B cell (primary cell): ENCODE results near the gene TNFSF12. TPM values are rescaled to one million over a fixed set of nuclear protein-coding genes. Genes with fewer than 3 reads are reported as not detected.

Experiments
- ATAC-seq: fragments of 200-7000 bp; cut with Tn5 transposase; one replicate; pipeline ENCODE4 v1.10.0; 2021; ENCODE audit warnings: low read depth, mild to moderate bottlenecking, moderate number of reproducible peaks, moderate library complexity
- CTCF ChIA-PET: fragments of 350-600 bp; sonication (Branson Sonifier 250); formaldehyde crosslinking; loops from one replicate; lab custom pipeline; 2021; ENCODE audit warnings: antibody characterized with exemption, inconsistent platforms; lab: Charles Lee
- POLR2A ChIA-PET: fragments of 350-600 bp; sonication (Branson Sonifier 250); formaldehyde crosslinking; loops from one replicate; lab custom pipeline; 2021; ENCODE audit warnings: antibody characterized with exemption; lab: Charles Lee
- DNase-seq: peaks from one replicate; pipeline ENCODE4 v3.0.0; 2013
- H2AFZ ChIP-seq: 2 replicates; pipeline ENCODE4 v1.6.1; 2012; ENCODE audit warnings: mild to moderate bottlenecking, low read depth, low read length; ENCODE audit not compliant: insufficient read depth, poor library complexity, severe bottlenecking
- H3K27ac ChIP-seq, 2 donors: 1 replicate in 1 of 2; 2 replicates in 1 of 2; pipeline ENCODE4 v1.5.1; 2012 to 2013; ENCODE audit warnings: low read length in 2 of 2, mild to moderate bottlenecking in 2 of 2, moderate library complexity in 1 of 2
- H3K27me3 ChIP-seq, 4 experiments: fragments of 200-600 bp in 1 of 4; sonication (generic) in 1 of 4; replicated peaks in 1 of 4; 1 replicate in 2 of 4; 2 replicates in 2 of 4; pipeline versions ENCODE4 v1.6.1 to v1.7.0; 2013 to 2016; ENCODE audit warnings: low read length in 3 of 4, mild to moderate bottlenecking in 2 of 4, mixed read lengths in 1 of 4, moderate library complexity in 1 of 4; ENCODE audit not compliant: insufficient read depth in 4 of 4, control insufficient read depth in 3 of 4; ENCODE audit errors: control extremely low read depth in 1 of 4
- H3K36me3 ChIP-seq, 2 experiments: replicated peaks in 1 of 2; 1 replicate in 1 of 2; 2 replicates in 1 of 2; pipeline versions ENCODE4 v1.6.1 to v1.7.1; 2013; ENCODE audit warnings: low read length in 1 of 2; ENCODE audit not compliant: insufficient read depth in 2 of 2, control insufficient read depth in 1 of 2; ENCODE audit errors: control extremely low read depth in 1 of 2, extremely low read depth in 1 of 2
- H3K4me1 ChIP-seq, 2 donors: fragments of 200-600 bp in 1 of 2; sonication (generic) in 1 of 2; 1 replicate in 1 of 2; 2 replicates in 1 of 2; pipeline versions ENCODE4 v1.5.1 to v1.6.1; 2013 to 2017; ENCODE audit warnings: low read length in 2 of 2; ENCODE audit not compliant: control insufficient read depth in 2 of 2, insufficient read depth in 2 of 2
- H3K4me2 ChIP-seq: replicated peaks from 2 replicates; pipeline ENCODE3; 2012; ENCODE audit warnings: mild to moderate bottlenecking, low read depth, low read length; ENCODE audit not compliant: poor library complexity, severe bottlenecking
- H3K4me3 ChIP-seq, 5 experiments: fragments of 200-600 bp in 1 of 5; sonication (generic) in 1 of 5; 1 replicate in 3 of 5; 2 replicates in 2 of 5; pipeline versions ENCODE4 v1.5.1 to v1.7.0; 2011 to 2016; ENCODE audit warnings: low read length in 4 of 5, mild to moderate bottlenecking in 4 of 5, low read depth in 2 of 5, control low read depth in 1 of 5, moderate library complexity in 1 of 5; ENCODE audit not compliant: insufficient read depth in 1 of 5; ENCODE audit errors: control extremely low read depth in 1 of 5, extremely low read depth in 1 of 5
- H3K79me2 ChIP-seq: fragments of 200-600 bp; sonication (generic); one replicate; pipeline ENCODE4 v1.6.0; 2016; ENCODE audit warnings: low read length; ENCODE audit not compliant: control insufficient read depth, insufficient read depth
- H3K9ac ChIP-seq: fragments of 200-600 bp; sonication (generic); 2 replicates; pipeline ENCODE4 v1.6.1; 2017; ENCODE audit warnings: mild to moderate bottlenecking, low read length, moderate library complexity
- H3K9me3 ChIP-seq, 3 donors: one replicate each; pipeline versions ENCODE4 v1.6.1 to v1.7.1; 2013; ENCODE audit warnings: low read length in 2 of 3; ENCODE audit not compliant: control insufficient read depth in 2 of 3, insufficient read depth in 1 of 3; ENCODE audit errors: control extremely low read depth in 1 of 3
- H4K20me1 ChIP-seq: 2 replicates; pipeline ENCODE4 v1.6.0; 2012; ENCODE audit warnings: mild to moderate bottlenecking, low read length; ENCODE audit not compliant: insufficient read depth, control insufficient read depth, poor library complexity, severe bottlenecking
- H3K27ac Mint-ChIP-seq: one replicate; pipeline ENCODE4 v1.8.0; 2021; ENCODE audit warnings: mixed read lengths
- H3K27me3 Mint-ChIP-seq: one replicate; pipeline ENCODE4 v1.8.0; 2021; ENCODE audit warnings: mixed read lengths
- H3K4me1 Mint-ChIP-seq: one replicate; pipeline ENCODE4 v1.8.0; 2021; ENCODE audit warnings: mixed read lengths
- H3K4me3 Mint-ChIP-seq: one replicate; pipeline ENCODE4 v1.8.0; 2021; ENCODE audit warnings: mixed read lengths
- H3K9me3 Mint-ChIP-seq: one replicate; pipeline ENCODE4 v1.8.0; 2022; ENCODE audit warnings: mixed read lengths; ENCODE audit not compliant: insufficient read depth
- EZH2 ChIP-seq: IDR thresholded peaks from 2 replicates; pipeline ENCODE4 v1.6.1; 2012; ENCODE audit warnings: borderline replicate concordance, low read depth, mild to moderate bottlenecking, moderate library complexity, low read length; ENCODE audit not compliant: insufficient read depth, poor library complexity, severe bottlenecking
- WGBS: methylation state at CpG from one replicate; pipeline ENCODE4 v1.1.5; 2013; ENCODE audit warnings: missing lambda C conversion rate; ENCODE audit not compliant: insufficient coverage; 5-methylcytosine and 5-hydroxymethylcytosine counted together
- intact Hi-C: fragments of 100-400 bp; cut with micrococcal nuclease; formaldehyde crosslinking; loops from one replicate; pipeline ENCODE4 v1.10.0; 2022
- polyA plus RNA-seq: library from polyadenylated mRNA; depleted of rRNA; stranded (reverse); fragments of >200 nt; gene quantifications from 2 replicates; pipeline ENCODE4 v1.2.3, GENCODE V29; 2012
- total RNA-seq, 2 donors: library from RNA; stranded (reverse); fragments of 120-200 nt in 1 of 2; gene quantifications; 1 replicate in 1 of 2; 2 replicates in 1 of 2; pipeline versions ENCODE4 v1.2.3 to v1.2.4, GENCODE V29; 2013 to 2022
- TF ChIP-seq, protein P1 (sequence below): fragments of 200-600 bp; IDR thresholded peaks from one replicate; pipeline ENCODE4 v1.8.0; 2022; ENCODE audit warnings: antibody characterized with exemption, mild to moderate bottlenecking

Gene TNFSF12
- total and polyA plus RNA-seq, 2 donors (not counting 1 experiment from before 2014, with no cell fraction given): 40.6 to 53.4 TPM

DNA sequence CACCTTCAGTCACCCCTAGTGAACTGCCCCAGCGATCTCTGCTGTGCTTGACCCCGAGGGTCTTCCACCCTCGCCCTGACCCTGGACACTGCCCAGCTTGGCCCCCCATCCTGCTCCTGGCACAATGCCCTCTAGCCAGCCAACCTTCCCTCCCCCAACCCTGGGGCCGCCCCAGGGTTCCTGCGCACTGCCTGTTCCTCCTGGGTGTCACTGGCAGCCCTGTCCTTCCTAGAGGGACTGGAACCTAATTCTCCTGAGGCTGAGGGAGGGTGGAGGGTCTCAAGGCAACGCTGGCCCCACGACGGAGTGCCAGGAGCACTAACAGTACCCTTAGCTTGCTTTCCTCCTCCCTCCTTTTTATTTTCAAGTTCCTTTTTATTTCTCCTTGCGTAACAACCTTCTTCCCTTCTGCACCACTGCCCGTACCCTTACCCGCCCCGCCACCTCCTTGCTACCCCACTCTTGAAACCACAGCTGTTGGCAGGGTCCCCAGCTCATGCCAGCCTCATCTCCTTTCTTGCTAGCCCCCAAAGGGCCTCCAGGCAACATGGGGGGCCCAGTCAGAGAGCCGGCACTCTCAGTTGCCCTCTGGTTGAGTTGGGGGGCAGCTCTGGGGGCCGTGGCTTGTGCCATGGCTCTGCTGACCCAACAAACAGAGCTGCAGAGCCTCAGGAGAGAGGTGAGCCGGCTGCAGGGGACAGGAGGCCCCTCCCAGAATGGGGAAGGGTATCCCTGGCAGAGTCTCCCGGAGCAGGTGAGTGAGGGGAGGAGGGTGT is 9.9 kb downstream of the TNFSF12 start, which contains the start of gene TNFSF13:
TNFSF13 (plus strand) TSS at position 207 of the 776 bp plus-strand sequence; CDS start at position 497, 290 bp downstream.
- POLR2A ChIA-PET: interaction anchor here (0.6 to 4.3 kb wide), 6 partner anchors 9 to 223 kb away, joined by 3 to 32 read pairs (median 6); partner anchors contain the start of gene ACAP1
- ATAC-seq (no peak), DNase-seq (peak; percentile 60)
- Histone ChIP-seq H4K20me1 (peaks cover 14% of the 10 kb centered on the region), H3K27me3 (no peaks in the 10 kb centered on the region), H3K4me2 (peak within 1 kb of the TSS; percentile 96), H2AFZ (peak within 1 kb of the TSS; percentile 92), H3K27ac (peak within 1 kb of the TSS; percentile 97), H3K9me3 (no peaks in the 10 kb centered on the region), H3K9ac (peak within 1 kb of the TSS; percentile 78), H3K4me1 (peaks cover 44 to 64% of the 10 kb centered on the region in 2 donors), H3K36me3 (peaks cover 0 to 9% of the 10 kb centered on the region in 2 experiments), H3K79me2 (peaks cover 32% of the 10 kb centered on the region), H3K4me3 (peak within 1 kb of the TSS; percentile 53 to 74 (median 60))
- Mint-ChIP-seq H3K9me3 (no peaks in the 10 kb centered on the region), H3K27me3 (no peaks in the 10 kb centered on the region), H3K4me3 (peak within 1 kb of the TSS; percentile 97), H3K27ac (peak within 1 kb of the TSS; percentile 98), H3K4me1 (peaks cover 62% of the 10 kb centered on the region)
- intact Hi-C loops: no loop called here
- CTCF ChIA-PET: interaction anchor here (0.7 to 25.0 kb wide), 7 partner anchors 11 to 513 kb away, joined by 3 to 666 read pairs (median 9); partner anchors contain the start of genes MPDU1, TMEM102 and TNFSF12
- no peak for TF ChIP-seq EZH2
- TF ChIP-seq, protein P1, sequence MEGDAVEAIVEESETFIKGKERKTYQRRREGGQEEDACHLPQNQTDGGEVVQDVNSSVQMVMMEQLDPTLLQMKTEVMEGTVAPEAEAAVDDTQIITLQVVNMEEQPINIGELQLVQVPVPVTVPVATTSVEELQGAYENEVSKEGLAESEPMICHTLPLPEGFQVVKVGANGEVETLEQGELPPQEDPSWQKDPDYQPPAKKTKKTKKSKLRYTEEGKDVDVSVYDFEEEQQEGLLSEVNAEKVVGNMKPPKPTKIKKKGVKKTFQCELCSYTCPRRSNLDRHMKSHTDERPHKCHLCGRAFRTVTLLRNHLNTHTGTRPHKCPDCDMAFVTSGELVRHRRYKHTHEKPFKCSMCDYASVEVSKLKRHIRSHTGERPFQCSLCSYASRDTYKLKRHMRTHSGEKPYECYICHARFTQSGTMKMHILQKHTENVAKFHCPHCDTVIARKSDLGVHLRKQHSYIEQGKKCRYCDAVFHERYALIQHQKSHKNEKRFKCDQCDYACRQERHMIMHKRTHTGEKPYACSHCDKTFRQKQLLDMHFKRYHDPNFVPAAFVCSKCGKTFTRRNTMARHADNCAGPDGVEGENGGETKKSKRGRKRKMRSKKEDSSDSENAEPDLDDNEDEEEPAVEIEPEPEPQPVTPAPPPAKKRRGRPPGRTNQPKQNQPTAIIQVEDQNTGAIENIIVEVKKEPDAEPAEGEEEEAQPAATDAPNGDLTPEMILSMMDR: no peak
- 7% methylated on average over 11 of the region's 16 CpGs for WGBS
